Lower leg skin (tissue), 4 donors: ENCODE data around the gene FAM180A. TPM values are rescaled to one million over a fixed set of nuclear protein-coding genes. Genes with fewer than 3 reads are reported as not detected.

Experiments used
- DNase-seq, 2 donors: peaks; one replicate each; pipeline ENCODE4 v3.0.0-alpha.2; 2019; ENCODE audit warnings: low spot score in 2 of 2
- H3K4me3 ChIP-seq: fragments of 200-600 bp; sonication (generic); 2 replicates; pipeline ENCODE4 v1.5.1; 2017; ENCODE audit warnings: mild to moderate bottlenecking, low read depth; ENCODE audit not compliant: poor library complexity, severe bottlenecking
- POLR2A ChIP-seq, 2 donors: fragments of 450-650 bp; IDR thresholded peaks; one replicate each; pipeline ENCODE4 v1.6.1; 2016 to 2017; ENCODE audit warnings: antibody characterized with exemption in 2 of 2, mild to moderate bottlenecking in 1 of 2, moderate library complexity in 1 of 2
- WGBS, 2 donors: methylation state at CpG; one replicate each; pipeline ENCODE4 v1.1.5; 2018; 5-methylcytosine and 5-hydroxymethylcytosine counted together
- intact Hi-C: fragments of 100-400 bp; cut with DNase I; formaldehyde crosslinking; loops from one replicate; pipeline ENCODE4 v1.15.0; 2023; ENCODE audit warnings: low total_unique reads
- total RNA-seq, 4 donors: library from RNA; depleted of rRNA; stranded (reverse); fragments of >200 nt; gene quantifications; one replicate each; pipeline ENCODE4 v1.1.0, GENCODE V29; 2016
- TF ChIP-seq, protein P1 (sequence below), 3 donors: fragments of 450-650 bp; IDR thresholded peaks; one replicate each; pipeline ENCODE4 v1.5.1; 2016; ENCODE audit warnings: antibody characterized with exemption in 3 of 3, mild to moderate bottlenecking in 3 of 3, moderate library complexity in 2 of 3

The FAM180A gene
- total RNA-seq, 4 donors from 2014 or later = 0.34 to 10.3 (median 5.6) TPM

DNA sequence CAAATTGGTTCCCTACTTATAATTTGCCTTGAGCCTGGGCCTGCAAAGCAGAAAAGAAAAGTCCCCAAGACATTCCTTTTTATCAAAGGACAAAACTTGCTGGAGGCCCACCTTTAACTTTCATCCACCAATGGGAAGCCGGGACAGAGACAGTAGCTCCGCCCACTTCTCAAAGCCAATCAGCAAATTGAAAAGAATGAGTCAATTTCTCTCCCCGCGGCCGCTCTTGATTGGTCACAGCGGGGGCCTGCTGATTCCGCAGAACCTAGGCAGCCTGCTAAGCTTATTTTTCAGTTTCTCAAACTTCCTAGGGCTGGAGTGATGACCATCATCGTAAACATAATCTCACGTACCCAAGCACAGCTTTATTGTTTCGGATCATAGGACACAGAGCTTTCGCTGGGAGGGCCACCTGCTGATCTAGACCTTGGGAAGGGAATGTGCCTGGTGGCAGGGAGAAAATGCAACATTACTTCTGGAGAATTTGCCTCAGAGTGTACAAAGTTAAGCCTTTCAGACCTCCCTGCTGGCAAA lies 20.4 kb downstream of the FAM180A start, which contains the start of gene SLC13A4:
Gene SLC13A4 (minus strand): TSS at position 51 of the 534 bp plus-strand sequence. CDS start 690 bp downstream, outside the sequence.
- intact Hi-C loops = no loop called here
- 83 to 88% methylated on average over 11 of the region's 11 CpGs for WGBS, 2 donors
- H3K4me3 ChIP-seq = no peak within 1 kb of the TSS
- TF ChIP-seq POLR2A (IDR thresholded peaks at IDR 0.05) = no peak
- TF ChIP-seq, protein P1, sequence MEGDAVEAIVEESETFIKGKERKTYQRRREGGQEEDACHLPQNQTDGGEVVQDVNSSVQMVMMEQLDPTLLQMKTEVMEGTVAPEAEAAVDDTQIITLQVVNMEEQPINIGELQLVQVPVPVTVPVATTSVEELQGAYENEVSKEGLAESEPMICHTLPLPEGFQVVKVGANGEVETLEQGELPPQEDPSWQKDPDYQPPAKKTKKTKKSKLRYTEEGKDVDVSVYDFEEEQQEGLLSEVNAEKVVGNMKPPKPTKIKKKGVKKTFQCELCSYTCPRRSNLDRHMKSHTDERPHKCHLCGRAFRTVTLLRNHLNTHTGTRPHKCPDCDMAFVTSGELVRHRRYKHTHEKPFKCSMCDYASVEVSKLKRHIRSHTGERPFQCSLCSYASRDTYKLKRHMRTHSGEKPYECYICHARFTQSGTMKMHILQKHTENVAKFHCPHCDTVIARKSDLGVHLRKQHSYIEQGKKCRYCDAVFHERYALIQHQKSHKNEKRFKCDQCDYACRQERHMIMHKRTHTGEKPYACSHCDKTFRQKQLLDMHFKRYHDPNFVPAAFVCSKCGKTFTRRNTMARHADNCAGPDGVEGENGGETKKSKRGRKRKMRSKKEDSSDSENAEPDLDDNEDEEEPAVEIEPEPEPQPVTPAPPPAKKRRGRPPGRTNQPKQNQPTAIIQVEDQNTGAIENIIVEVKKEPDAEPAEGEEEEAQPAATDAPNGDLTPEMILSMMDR (IDR thresholded peaks at IDR 0.05) = no peak
- DNase-seq = no peak

DNA sequence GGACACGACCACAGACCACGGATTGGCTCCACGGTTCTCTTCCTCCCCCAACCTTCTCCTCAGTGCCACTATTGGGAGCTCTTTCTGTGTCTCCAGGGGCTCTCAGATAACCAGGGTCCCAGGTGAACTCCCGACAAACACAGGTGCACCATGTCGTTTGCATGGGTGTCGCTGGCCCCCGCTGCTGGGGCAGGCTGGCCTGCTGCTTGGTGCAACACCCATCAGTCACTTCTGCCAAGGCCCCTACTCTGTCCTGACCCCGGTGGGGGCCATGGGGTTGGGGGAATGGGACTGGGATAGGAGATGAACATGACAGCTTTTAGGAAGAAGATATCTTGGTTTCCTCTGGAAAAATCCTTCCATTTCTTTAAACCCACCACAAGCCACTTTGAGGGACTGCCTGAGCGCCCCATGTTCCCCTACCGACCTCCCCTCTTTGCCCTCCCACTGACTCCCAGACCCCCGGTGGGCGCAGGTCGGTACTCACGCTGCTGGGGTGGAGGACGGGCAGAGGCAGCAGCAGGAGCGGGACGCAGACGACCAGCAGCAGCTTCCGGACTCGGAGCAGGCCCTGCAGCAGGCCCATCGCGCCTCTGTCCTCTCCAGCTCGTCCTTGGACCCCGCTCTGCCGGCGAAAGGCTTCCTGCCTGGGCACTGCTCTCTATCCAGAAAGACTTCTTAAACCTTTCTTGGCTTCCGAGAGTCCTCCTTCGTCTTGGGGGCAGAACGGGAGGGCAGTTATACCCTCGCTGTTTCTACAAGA lies 21.5 kb downstream of the FAM180A start:
- no peak for DNase-seq
- TF ChIP-seq POLR2A (IDR thresholded peaks at IDR 0.05) = no peak
- TF ChIP-seq, protein P1 (IDR thresholded peaks at IDR 0.05) = no peak
- intact Hi-C loops = no loop called here
- H3K4me3 ChIP-seq = no peak overlapping the region
- WGBS, 2 donors = 92% methylated on average over 26 to 30 of the region's 30 CpGs

DNA sequence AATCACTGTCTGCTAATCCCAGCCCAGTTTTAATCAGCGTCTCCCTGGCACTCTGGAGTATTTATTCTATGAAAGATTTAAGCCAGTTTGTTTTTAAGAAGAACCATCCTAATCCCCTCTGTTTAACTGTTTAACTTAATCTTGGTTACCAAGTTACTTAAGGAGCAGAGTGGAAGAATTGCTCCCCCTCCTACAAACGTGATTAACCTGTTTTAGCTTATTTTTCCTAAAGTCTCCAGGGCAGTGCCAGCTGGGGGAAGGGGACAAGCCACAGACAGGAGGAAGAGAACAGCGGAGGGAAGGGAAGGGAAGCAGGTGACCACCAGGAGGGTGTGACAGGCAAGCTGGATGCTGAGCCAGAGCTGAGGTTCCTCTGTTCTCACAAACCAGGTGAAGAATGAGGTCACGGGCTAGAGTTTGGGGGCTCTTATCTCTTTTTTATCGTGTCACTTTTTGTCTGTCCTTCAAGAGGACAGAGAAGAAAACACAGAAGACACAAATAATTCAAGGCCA lies 22.3 kb downstream of the FAM180A start:
- no peak overlapping the region for H3K4me3 ChIP-seq
- TF ChIP-seq, protein P1 (IDR thresholded peaks at IDR 0.05) = no peak
- no peak for TF ChIP-seq POLR2A (IDR thresholded peaks at IDR 0.05)
- whole genome bisulfite sequencing, 2 donors = 64 to 69% methylated on average over 5 of the region's 5 CpGs
- no peak for DNase-seq
- intact Hi-C loops = no loop called here

DNA sequence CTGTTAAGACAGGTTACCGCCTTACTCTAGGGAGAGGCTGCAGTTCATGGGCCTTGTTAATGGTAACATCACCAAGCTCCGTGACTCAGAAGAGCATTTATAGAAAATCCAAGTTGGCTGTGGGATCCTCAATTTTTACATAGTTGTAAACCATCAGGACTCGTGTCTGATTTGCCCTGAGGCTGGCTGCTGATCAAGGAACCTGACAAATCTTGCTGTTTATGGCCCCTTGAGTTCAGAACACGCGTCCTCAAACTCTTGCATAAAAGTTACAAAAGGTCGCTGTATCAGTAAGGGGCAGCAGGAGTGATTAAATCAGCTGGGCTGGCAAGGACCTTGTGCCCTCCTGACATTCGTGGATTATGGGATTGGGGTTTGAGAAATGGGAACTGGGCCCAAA lies 25.2 kb downstream of the FAM180A start:
- intact Hi-C loops = no loop called here
- whole genome bisulfite sequencing, 2 donors = 55 to 65% methylated on average over 7 of the region's 7 CpGs
- TF ChIP-seq, protein P1 (IDR thresholded peaks at IDR 0.05) = no peak
- TF ChIP-seq POLR2A (IDR thresholded peaks at IDR 0.05) = no peak
- H3K4me3 ChIP-seq = no peak overlapping the region
- no peak for DNase-seq

DNA sequence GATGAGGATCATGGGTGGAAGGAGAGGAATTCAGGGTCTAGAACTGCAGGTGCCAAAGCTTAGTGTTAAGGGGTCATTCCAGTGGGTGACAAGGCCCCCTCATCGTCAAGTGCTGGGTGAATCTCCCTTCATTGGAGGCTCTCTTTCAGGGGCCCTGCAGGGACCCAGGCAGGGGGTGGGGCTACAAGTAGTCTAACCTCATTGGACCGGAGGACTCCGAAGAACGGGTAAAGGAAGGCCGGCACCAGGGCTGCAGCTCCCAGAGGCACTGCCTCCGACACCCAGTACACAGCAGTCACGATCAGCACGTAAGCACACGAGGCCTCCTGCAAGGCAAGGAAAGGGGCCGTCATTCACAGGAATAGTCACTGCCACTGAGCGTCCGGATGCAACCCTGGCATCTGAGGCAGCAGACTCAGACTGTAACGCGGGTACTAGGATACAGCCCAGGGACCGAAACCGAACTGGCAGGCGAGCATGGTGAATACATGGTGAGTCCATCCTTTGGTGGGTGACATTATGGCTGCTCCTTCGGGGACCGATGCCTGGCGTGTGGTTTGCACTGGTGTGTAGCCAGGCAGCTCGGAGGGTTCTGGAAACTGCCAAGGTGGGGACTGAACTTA lies 27.3 kb downstream of the FAM180A start:
- no peak for TF ChIP-seq POLR2A (IDR thresholded peaks at IDR 0.05)
- TF ChIP-seq, protein P1 (IDR thresholded peaks at IDR 0.05) = no peak
- no peak overlapping the region for H3K4me3 ChIP-seq
- WGBS, 2 donors = 95% methylated on average over 20 to 21 of the region's 21 CpGs
- DNase-seq = no peak
- intact Hi-C loops = loop anchor here (1.0 kb wide), 1 partner anchor 49 kb away; no protein-coding TSS in a partner anchor
